ENCODE measurements around the gene VPS13D. TPM values are rescaled to one million over a fixed set of nuclear protein-coding genes. Genes with fewer than 3 reads are reported as not detected.

Gene VPS13D
- total and polyA plus RNA-seq, 10 of the 15 experiments (the other 5 are each of a cell fraction or from before 2014, with no cell fraction given), result 1.4 to 16.9 (median 8.5) TPM

- Histone ChIP-seq H2AFZ (ENCODE audit: control insufficient read depth, low read depth, low read length) (no peak overlapping the region), H3K36me3 (ENCODE audit: control insufficient read depth in 2 of 2, insufficient read depth in 2 of 2, low read length in 1 of 2) (no peaks in the 10 kb centered on the region), H3K4me1 (ENCODE audit: control insufficient read depth, insufficient read depth, low read length) (peaks cover 20% of the 10 kb centered on the region), H3K27ac (ENCODE audit: control insufficient read depth, insufficient read depth) (no peak overlapping the region), H3K9ac (ENCODE audit: control insufficient read depth, insufficient read depth, low read length) (no peak overlapping the region), H3K9me3 (replicated peaks; ENCODE audit: control insufficient read depth, insufficient read depth, low read length) (no peaks in the 10 kb centered on the region), H3K79me2 (ENCODE audit: control insufficient read depth, insufficient read depth, low read length) (no peaks in the 10 kb centered on the region), H3K27me3 (replicated peaks in 1 of 2; ENCODE audit: control insufficient read depth in 2 of 2, insufficient read depth in 2 of 2, low read length in 1 of 2) (no peaks in the 10 kb centered on the region; a peak in 1 of 4 replicates), H4K20me1 (ENCODE audit: control insufficient read depth, insufficient read depth) (no peaks in the 10 kb centered on the region), H3K4me2 (ENCODE audit: control insufficient read depth, insufficient read depth) (no peak overlapping the region), H3K4me3 (no peak overlapping the region)
- in situ Hi-C loops (cut with MboI), result no loop called here
- ATAC-seq (no peak), FAIRE-seq (no peak), DNase-seq (ENCODE audit: low read depth, low spot score) (no peak)
- ChIA-PET POLR2A (interaction anchor here (0.6 kb wide), 1 partner anchor 173 kb away, joined by 3 read pairs; the partner anchor contains the start of gene DHRS3), RAD21 (ENCODE audit: unreplicated experiment) (no interaction called here), SMC1A (ENCODE audit: uncharacterized antibody, unreplicated experiment) (interaction anchor here (7.2 kb wide), 1 partner anchor 9 kb away, joined by 74 read pairs; no protein-coding TSS in a partner anchor), CTCF (no interaction called here)
- TF ChIP-seq LARP7 (IDR thresholded peaks at IDR 0.05) (no peak), FOXK2 (IDR thresholded peaks at IDR 0.05) (no peak), USF2 (IDR thresholded peaks at IDR 0.05; ENCODE audit: borderline replicate concordance, low read depth, low read length) (no peak), SIN3A (IDR thresholded peaks at IDR 0.05; ENCODE audit: low read depth, low read length) (no peak)
- intact Hi-C loops (cut with micrococcal nuclease; ENCODE audit: unreplicated experiment), result loop anchor here (5.0 kb wide), 1 partner anchor 157 kb away; no protein-coding TSS in a partner anchor
- BruUV-seq (replicated peaks), result no TSS peak
- 71% methylated on average over 3 of the region's 3 CpGs for WGBS (ENCODE audit: insufficient coverage, insufficient replicate concordance, low lambda C conversion rate, missing lambda C conversion rate)
Measured at GRCh38 chr1:12445257-12445656, 215.4 kb downstream of the VPS13D start.

DNA sequence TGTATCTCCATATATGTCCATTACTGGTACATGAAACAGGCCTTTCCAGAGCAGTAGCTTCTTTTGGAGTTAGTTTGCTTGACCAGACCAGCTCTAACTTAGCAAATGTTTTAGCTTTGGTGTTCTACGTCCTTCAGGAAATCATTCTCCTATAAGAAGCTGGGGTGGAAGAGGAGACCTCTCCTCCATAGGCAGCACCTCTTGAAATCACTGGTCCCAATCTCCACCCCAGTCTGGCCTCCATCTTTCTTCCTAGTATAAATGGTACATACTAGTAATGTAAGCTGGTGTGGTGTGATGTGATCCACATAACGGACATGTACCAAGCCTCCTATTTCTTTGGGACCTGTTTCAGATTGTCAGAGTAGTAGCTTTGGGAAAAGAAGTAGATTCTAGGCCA, 216.8 kb downstream of the VPS13D start:
- in situ Hi-C loops (cut with MboI) (no loop called here), intact Hi-C loops (cut with micrococcal nuclease; ENCODE audit: unreplicated experiment) (loop anchor here (5.0 kb wide), 1 partner anchor 156 kb away; no protein-coding TSS in a partner anchor)
- Histone ChIP-seq H3K27ac (ENCODE audit: control insufficient read depth, insufficient read depth) (no peak overlapping the region), H4K20me1 (ENCODE audit: control insufficient read depth, insufficient read depth) (peaks cover 5% of the 10 kb centered on the region; the same call in 1 of the 2 replicates), H2AFZ (ENCODE audit: control insufficient read depth, low read depth, low read length) (no peak overlapping the region), H3K4me2 (ENCODE audit: control insufficient read depth, insufficient read depth) (no peak overlapping the region), H3K4me1 (ENCODE audit: control insufficient read depth, insufficient read depth, low read length) (peaks cover 23% of the 10 kb centered on the region), H3K9ac (ENCODE audit: control insufficient read depth, insufficient read depth, low read length) (no peak overlapping the region), H3K9me3 (replicated peaks; ENCODE audit: control insufficient read depth, insufficient read depth, low read length) (no peaks in the 10 kb centered on the region), H3K36me3 (ENCODE audit: control insufficient read depth in 2 of 2, insufficient read depth in 2 of 2, low read length in 1 of 2) (no peaks in the 10 kb centered on the region; a peak in 1 of 4 replicates), H3K4me3 (no peak overlapping the region), H3K79me2 (ENCODE audit: control insufficient read depth, insufficient read depth, low read length) (no peaks in the 10 kb centered on the region), H3K27me3 (replicated peaks in 1 of 2; ENCODE audit: control insufficient read depth in 2 of 2, insufficient read depth in 2 of 2, low read length in 1 of 2) (no peaks in the 10 kb centered on the region)
- FAIRE-seq, result no peak
- ChIA-PET SMC1A (ENCODE audit: uncharacterized antibody, unreplicated experiment) (interaction anchor here (0.7 to 7.2 kb wide), 3 partner anchors 10 to 171 kb away, joined by 3 to 74 read pairs (median 3); no protein-coding TSS in a partner anchor), POLR2A (interaction anchor here (0.6 to 1.0 kb wide), 2 partner anchors 11 to 13 kb away, joined by 3 read pairs; no protein-coding TSS in a partner anchor), RAD21 (ENCODE audit: unreplicated experiment) (interaction anchor here (0.6 to 1.8 kb wide), 2 partner anchors 12 to 171 kb away, joined by 4 to 8 read pairs; partner anchors contain the start of gene DHRS3), CTCF (interaction anchor here (2.9 kb wide), 1 partner anchor 12 kb away, joined by 9 read pairs; no protein-coding TSS in a partner anchor)
- WGBS (ENCODE audit: insufficient coverage, insufficient replicate concordance, low lambda C conversion rate, missing lambda C conversion rate), result 98% methylated on average over 2 of the region's 2 CpGs
- no TSS peak for BruUV-seq (replicated peaks)
- ATAC-seq, result no peak
- DNase-seq (ENCODE audit: low read depth, low spot score), result no peak
- TF ChIP-seq E2F4 (IDR thresholded peaks at IDR 0.05; ENCODE audit: low read depth, low read length), result no peak
